Measurements from ENCODE around the gene RNF224. TPM values are rescaled to one million over a fixed set of nuclear protein-coding genes. Genes with fewer than 3 reads are reported as not detected.

Gene RNF224
- total RNA-seq, 1 experiment from 2014 or later: 0.27 TPM

DNA sequence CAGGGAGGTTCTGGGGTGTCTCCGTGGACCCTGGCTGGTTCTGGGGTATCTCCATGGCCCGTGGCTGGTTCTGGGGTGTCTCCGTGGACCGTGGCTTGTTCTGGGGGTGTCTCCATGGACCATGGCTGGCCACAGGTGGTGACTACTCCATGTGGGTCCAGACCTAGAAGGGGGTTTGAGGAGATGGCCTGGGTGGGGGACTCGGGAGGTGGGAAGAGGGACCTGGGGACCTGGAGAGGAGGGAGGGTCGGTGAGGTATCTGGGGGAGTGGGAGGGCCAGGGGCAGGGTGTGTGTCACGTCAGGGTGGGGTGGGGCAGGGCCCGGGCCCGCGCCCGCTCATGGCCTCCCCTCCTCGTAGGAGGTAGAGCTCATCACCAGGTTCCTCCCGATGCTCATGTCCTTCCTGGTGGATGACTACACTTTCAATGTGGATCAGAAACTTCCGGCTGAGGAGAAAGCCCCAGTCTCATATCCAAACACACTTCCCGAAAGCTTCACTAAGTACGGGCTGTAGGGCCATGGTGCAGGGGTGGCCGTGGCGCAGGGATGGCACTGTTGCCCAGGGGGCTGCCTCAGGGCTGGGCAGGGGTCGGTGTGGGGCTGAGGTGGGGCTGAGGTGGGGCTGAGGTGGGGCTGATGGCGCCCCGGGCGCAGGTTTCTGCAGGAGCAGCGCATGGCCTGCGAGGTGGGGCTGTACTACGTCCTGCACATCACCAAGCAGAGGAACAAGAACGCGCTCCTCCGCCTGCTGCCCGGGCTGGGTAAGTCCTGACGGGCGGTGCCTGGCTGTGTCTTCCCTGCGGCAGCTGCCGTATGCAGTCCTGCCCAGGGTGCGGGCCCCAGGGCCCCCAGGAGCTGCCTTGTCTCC is 39.5 kb downstream of the RNF224 start:
- CTCF ChIA-PET: interaction anchor here (0.7 kb wide), 1 partner anchor 268 kb away, joined by 8 read pairs; no protein-coding TSS in a partner anchor
- no peak overlapping the region for H3K27ac Mint-ChIP-seq (ENCODE audit: unreplicated experiment)
- no peak for DNase-seq
- no peak overlapping the region for H3K4me3 Mint-ChIP-seq (ENCODE audit: unreplicated experiment)
- H3K9me3 Mint-ChIP-seq (ENCODE audit: unreplicated experiment): no peaks in the 10 kb centered on the region
- Histone ChIP-seq H3K27me3 (replicated peaks; ENCODE audit: control insufficient read depth, insufficient read depth, low read length) (no peaks in the 10 kb centered on the region), H3K4me1 (no peaks in the 10 kb centered on the region), H3K36me3 (ENCODE audit: control insufficient read depth, insufficient read depth, low read length) (peaks cover 3% of the 10 kb centered on the region), H3K9me3 (no peaks in the 10 kb centered on the region), H3K4me3 (ENCODE audit: low read depth, low read length) (no peak overlapping the region)
- no TSS peak for BruUV-seq (replicated peaks)
- TF ChIP-seq, protein P1, sequence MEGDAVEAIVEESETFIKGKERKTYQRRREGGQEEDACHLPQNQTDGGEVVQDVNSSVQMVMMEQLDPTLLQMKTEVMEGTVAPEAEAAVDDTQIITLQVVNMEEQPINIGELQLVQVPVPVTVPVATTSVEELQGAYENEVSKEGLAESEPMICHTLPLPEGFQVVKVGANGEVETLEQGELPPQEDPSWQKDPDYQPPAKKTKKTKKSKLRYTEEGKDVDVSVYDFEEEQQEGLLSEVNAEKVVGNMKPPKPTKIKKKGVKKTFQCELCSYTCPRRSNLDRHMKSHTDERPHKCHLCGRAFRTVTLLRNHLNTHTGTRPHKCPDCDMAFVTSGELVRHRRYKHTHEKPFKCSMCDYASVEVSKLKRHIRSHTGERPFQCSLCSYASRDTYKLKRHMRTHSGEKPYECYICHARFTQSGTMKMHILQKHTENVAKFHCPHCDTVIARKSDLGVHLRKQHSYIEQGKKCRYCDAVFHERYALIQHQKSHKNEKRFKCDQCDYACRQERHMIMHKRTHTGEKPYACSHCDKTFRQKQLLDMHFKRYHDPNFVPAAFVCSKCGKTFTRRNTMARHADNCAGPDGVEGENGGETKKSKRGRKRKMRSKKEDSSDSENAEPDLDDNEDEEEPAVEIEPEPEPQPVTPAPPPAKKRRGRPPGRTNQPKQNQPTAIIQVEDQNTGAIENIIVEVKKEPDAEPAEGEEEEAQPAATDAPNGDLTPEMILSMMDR (IDR thresholded peaks at IDR 0.05; ENCODE audit: insufficient read depth in 1 of 2, low read depth in 1 of 2, low read length in 1 of 2, severe bottlenecking in 1 of 2, unreplicated experiment in 1 of 2): no peak
- peaks cover 78% of the 10 kb centered on the region for H3K36me3 Mint-ChIP-seq (ENCODE audit: insufficient read depth, unreplicated experiment)
- intact Hi-C loops (cut with micrococcal nuclease; ENCODE audit: unreplicated experiment): no loop called here
- POLR2A ChIA-PET: no interaction called here
- no peaks in the 10 kb centered on the region for H3K27me3 Mint-ChIP-seq (ENCODE audit: insufficient read depth, unreplicated experiment)
- H3K4me1 Mint-ChIP-seq (ENCODE audit: low read depth, unreplicated experiment): no peaks in the 10 kb centered on the region

DNA sequence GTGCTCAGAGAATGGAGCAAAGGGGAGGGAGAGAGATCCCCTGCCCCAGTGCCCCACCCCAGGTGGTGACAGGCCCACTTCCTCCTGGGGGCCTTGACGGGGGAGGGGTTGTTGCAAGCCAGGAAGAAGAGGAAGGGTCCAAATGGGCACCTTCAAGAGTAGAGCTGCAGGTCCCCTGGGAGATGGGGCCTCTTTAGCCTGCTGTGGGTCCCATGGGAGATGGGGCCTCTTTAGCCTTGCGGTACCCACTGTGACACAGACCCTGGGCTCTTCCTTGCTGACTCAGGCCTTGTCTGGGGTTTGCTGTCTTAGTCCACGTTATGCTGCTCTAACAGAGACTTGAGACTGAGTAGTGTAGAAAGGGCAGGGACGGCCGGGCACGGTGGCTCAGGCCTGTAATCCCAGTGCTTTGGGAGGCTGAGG is 40.6 kb downstream of the RNF224 start:
- no peak overlapping the region for H3K4me3 ChIP-seq (ENCODE audit: low read depth, low read length)
- Mint-ChIP-seq H3K27me3 (ENCODE audit: insufficient read depth, unreplicated experiment) (no peaks in the 10 kb centered on the region), H3K4me3 (ENCODE audit: unreplicated experiment) (no peak overlapping the region), H3K4me1 (ENCODE audit: low read depth, unreplicated experiment) (no peaks in the 10 kb centered on the region), H3K9me3 (ENCODE audit: unreplicated experiment) (no peaks in the 10 kb centered on the region), H3K27ac (ENCODE audit: unreplicated experiment) (no peak overlapping the region), H3K36me3 (ENCODE audit: insufficient read depth, unreplicated experiment) (peaks cover 75% of the 10 kb centered on the region)
- no peaks in the 10 kb centered on the region for H3K9me3 ChIP-seq
- H3K4me1 ChIP-seq: no peaks in the 10 kb centered on the region
- intact Hi-C loops (cut with micrococcal nuclease; ENCODE audit: unreplicated experiment): no loop called here
- POLR2A ChIA-PET: no interaction called here
- H3K27me3 ChIP-seq (replicated peaks; ENCODE audit: control insufficient read depth, insufficient read depth, low read length): no peaks in the 10 kb centered on the region
- BruUV-seq (replicated peaks): no TSS peak
- CTCF ChIA-PET: interaction anchor here (0.7 kb wide), 1 partner anchor 267 kb away, joined by 8 read pairs; no protein-coding TSS in a partner anchor
- peaks cover 3% of the 10 kb centered on the region for H3K36me3 ChIP-seq (ENCODE audit: control insufficient read depth, insufficient read depth, low read length)
- no peak for DNase-seq
- TF ChIP-seq, protein P1 (IDR thresholded peaks at IDR 0.05; ENCODE audit: insufficient read depth in 1 of 2, low read depth in 1 of 2, low read length in 1 of 2, severe bottlenecking in 1 of 2, unreplicated experiment in 1 of 2): no peak

DNA sequence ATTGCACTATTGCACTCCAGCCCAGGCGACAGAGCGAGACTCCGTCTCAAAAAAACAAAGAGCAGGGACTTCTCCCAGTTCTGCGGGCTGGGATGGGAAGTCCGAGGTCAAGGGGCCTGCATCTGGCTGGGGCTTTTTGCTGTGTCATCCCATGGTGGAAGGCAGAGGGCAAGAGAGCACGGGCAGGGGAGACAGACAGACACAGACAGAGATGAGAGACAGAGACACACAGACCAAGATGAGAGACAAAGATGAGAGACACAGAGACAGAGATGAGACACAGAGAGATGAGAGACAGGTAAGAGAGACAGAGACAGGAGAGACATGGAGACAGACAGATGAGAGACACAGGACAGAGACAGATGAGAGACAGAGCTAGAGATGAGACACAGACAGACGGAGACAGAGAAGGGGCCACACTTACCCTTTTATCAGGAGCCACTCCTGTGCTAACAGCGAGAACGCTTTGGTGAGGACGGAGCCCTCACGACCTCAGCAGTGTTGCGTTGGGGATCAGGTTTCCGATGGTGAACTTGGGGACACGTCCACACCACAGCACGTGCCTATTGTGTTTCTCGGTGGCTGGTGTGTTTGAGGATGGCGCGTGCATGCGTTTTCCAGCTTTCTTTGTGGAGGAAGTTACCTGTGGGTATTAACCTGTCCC is 41.4 kb downstream of the RNF224 start:
- POLR2A ChIA-PET: no interaction called here
- CTCF ChIA-PET: interaction anchor here (0.6 kb wide), 1 partner anchor 16 kb away, joined by 3 read pairs; no protein-coding TSS in a partner anchor
- Histone ChIP-seq H3K4me3 (ENCODE audit: low read depth, low read length) (no peak overlapping the region), H3K36me3 (ENCODE audit: control insufficient read depth, insufficient read depth, low read length) (peaks cover 3% of the 10 kb centered on the region), H3K27me3 (replicated peaks; ENCODE audit: control insufficient read depth, insufficient read depth, low read length) (no peaks in the 10 kb centered on the region), H3K9me3 (no peaks in the 10 kb centered on the region), H3K4me1 (no peaks in the 10 kb centered on the region)
- intact Hi-C loops (cut with micrococcal nuclease; ENCODE audit: unreplicated experiment): no loop called here
- TF ChIP-seq, protein P1 (IDR thresholded peaks at IDR 0.05; ENCODE audit: insufficient read depth in 1 of 2, low read depth in 1 of 2, low read length in 1 of 2, severe bottlenecking in 1 of 2, unreplicated experiment in 1 of 2): no peak
- Mint-ChIP-seq H3K4me3 (ENCODE audit: unreplicated experiment) (no peak overlapping the region), H3K27me3 (ENCODE audit: insufficient read depth, unreplicated experiment) (no peaks in the 10 kb centered on the region), H3K9me3 (ENCODE audit: unreplicated experiment) (no peaks in the 10 kb centered on the region), H3K27ac (ENCODE audit: unreplicated experiment) (no peak overlapping the region), H3K4me1 (ENCODE audit: low read depth, unreplicated experiment) (no peaks in the 10 kb centered on the region), H3K36me3 (ENCODE audit: insufficient read depth, unreplicated experiment) (peaks cover 77% of the 10 kb centered on the region)
- no peak for DNase-seq
- no TSS peak for BruUV-seq (replicated peaks)

Measured in Caco-2 (cell line).